Neural progenitor cell (in vitro differentiated cells): Measurements from ENCODE around the gene UPK3A. TPM values are rescaled to one million over a fixed set of nuclear protein-coding genes. Genes with fewer than 3 reads are reported as not detected.

Experiments
- DNase-seq: peaks from one replicate; pipeline ENCODE4 v3.0.0-alpha.2; 2016; ENCODE audit warnings: low spot score
- H2AFZ ChIP-seq: fragments of 200-600 bp; sonication (generic); replicated peaks from 2 replicates; pipeline ENCODE4 v1.6.1; 2016; ENCODE audit warnings: antibody characterized with exemption
- H3F3A ChIP-seq: fragments of 200-600 bp; sonication (generic); 2 replicates; pipeline ENCODE4 v1.6.1; 2016; ENCODE audit warnings: antibody characterized with exemption, low read depth
- H3K27ac ChIP-seq: fragments of 200-600 bp; sonication (generic); 2 replicates; pipeline ENCODE4 v1.5.1; 2016; ENCODE audit warnings: mild to moderate bottlenecking
- H3K27me3 ChIP-seq: fragments of 200-600 bp; sonication (generic); 2 replicates; pipeline ENCODE4 v1.6.1; 2016; ENCODE audit warnings: mild to moderate bottlenecking, moderate library complexity
- H3K36me3 ChIP-seq: fragments of 200-600 bp; sonication (generic); 2 replicates; pipeline ENCODE4 v1.5.1; 2016
- H3K4me1 ChIP-seq: fragments of 200-600 bp; sonication (generic); 2 replicates; pipeline ENCODE4 v1.6.1; 2016; ENCODE audit warnings: mixed run types
- H3K4me2 ChIP-seq: fragments of 200-600 bp; sonication (generic); 2 replicates; pipeline ENCODE4 v1.6.1; 2016
- H3K4me3 ChIP-seq: fragments of 200-600 bp; sonication (generic); 2 replicates; pipeline ENCODE4 v1.5.1; 2016
- H3K79me2 ChIP-seq: fragments of 200-600 bp; sonication (generic); 2 replicates; pipeline ENCODE4 v1.6.1; 2016; ENCODE audit warnings: low read depth
- H3K9ac ChIP-seq: fragments of 200-600 bp; sonication (generic); 2 replicates; pipeline ENCODE4 v1.6.1; 2016
- H3K9me3 ChIP-seq: fragments of 200-600 bp; sonication (generic); 2 replicates; pipeline ENCODE4 v1.5.1; 2016; ENCODE audit warnings: low read depth
- H4K20me1 ChIP-seq: fragments of 200-600 bp; sonication (generic); 2 replicates; pipeline ENCODE4 v1.6.1; 2016; ENCODE audit warnings: low read depth
- H3K27ac Mint-ChIP-seq: 3 replicates; pipeline ENCODE4 v1.8.0; 2021; ENCODE audit warnings: mixed read lengths
- H3K27me3 Mint-ChIP-seq: 2 replicates; pipeline ENCODE4 v1.8.0; 2022; ENCODE audit warnings: low read depth, mild to moderate bottlenecking, inconsistent platforms, moderate library complexity, mixed read lengths; ENCODE audit not compliant: insufficient read depth
- H3K36me3 Mint-ChIP-seq: 3 replicates; pipeline ENCODE4 v1.8.0; 2021; ENCODE audit warnings: mixed read lengths
- H3K4me1 Mint-ChIP-seq: 3 replicates; pipeline ENCODE4 v1.8.0; 2021; ENCODE audit warnings: mixed read lengths
- H3K4me3 Mint-ChIP-seq: 3 replicates; pipeline ENCODE4 v1.8.0; 2021; ENCODE audit warnings: mild to moderate bottlenecking, moderate library complexity, mixed read lengths
- H3K9me3 Mint-ChIP-seq: 3 replicates; pipeline ENCODE4 v1.8.0; 2020; ENCODE audit warnings: mixed read lengths
- CTCF ChIP-seq: fragments of 200-600 bp; sonication (generic); IDR thresholded peaks from 2 replicates; pipeline ENCODE4 v1.5.1; 2017; ENCODE audit warnings: antibody characterized with exemption, mild to moderate bottlenecking
- EZH2 ChIP-seq: fragments of 200-600 bp; sonication (generic); IDR thresholded peaks from 2 replicates; pipeline ENCODE4 v1.6.1; 2017; ENCODE audit warnings: antibody characterized with exemption, mild to moderate bottlenecking, moderate library complexity
- EZH2phosphoT487 ChIP-seq: fragments of 200-600 bp; sonication (generic); IDR thresholded peaks from 2 replicates; pipeline ENCODE4 v1.6.1; 2017; ENCODE audit warnings: antibody characterized with exemption
- total RNA-seq: library from RNA; depleted of rRNA; stranded (reverse); fragments of >200 nt; gene quantifications from 2 replicates; pipeline ENCODE4 v1.2.3, GENCODE V29; 2015; ENCODE audit warnings: low replicate concordance

UPK3A gene
- 0.50 TPM in 1 of 2 replicates, not detected in the other for total RNA-seq

DNA sequence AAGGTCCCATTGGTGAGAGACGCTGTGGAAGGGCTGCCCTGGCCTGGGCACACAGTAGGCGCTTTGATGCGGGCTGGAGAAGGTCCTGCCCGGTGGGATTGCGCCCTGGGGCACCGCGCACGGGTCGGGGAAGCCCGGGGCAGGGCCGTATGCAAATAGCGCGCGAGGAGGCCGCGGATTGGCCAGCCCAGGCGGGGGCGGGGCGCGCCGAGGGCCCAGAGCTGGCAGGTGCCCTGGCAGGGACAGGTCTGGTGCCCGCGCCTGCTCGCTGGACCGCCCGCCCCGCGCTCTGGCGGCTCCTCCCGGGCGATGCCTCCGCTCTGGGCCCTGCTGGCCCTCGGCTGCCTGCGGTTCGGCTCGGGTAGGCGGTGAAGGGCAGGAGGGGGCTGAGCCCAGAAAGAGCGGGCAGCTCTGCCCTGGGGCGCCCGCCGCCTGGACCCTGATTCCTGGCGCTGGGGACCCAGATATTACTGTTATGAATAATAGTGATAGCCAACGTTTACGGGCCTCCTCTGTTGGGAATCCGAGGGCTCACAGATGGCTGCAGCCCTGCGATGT, at the start of gene UPK3A:
Gene UPK3A (plus strand): TSS at position 245 of the 558 bp plus-strand sequence. CDS start 65 bp downstream, at position 310.
- peaks cover 16% of the 10 kb centered on the region for H3K4me1 Mint-ChIP-seq
- no peaks in the 10 kb centered on the region for H4K20me1 ChIP-seq
- H3K27ac Mint-ChIP-seq = no peak within 1 kb of the TSS
- no peaks in the 10 kb centered on the region for H3K9me3 Mint-ChIP-seq
- no peaks in the 10 kb centered on the region for H3K36me3 Mint-ChIP-seq
- peaks cover 52% of the 10 kb centered on the region for H3K27me3 ChIP-seq
- H3K4me3 ChIP-seq = peak within 1 kb of the TSS; percentile 67
- no peaks in the 10 kb centered on the region for H3K9me3 ChIP-seq
- peak within 1 kb of the TSS; percentile 98 for H2AFZ ChIP-seq
- no peak within 1 kb of the TSS for H3K9ac ChIP-seq
- H3K27me3 Mint-ChIP-seq = peaks cover 48% of the 10 kb centered on the region
- peaks cover 4% of the 10 kb centered on the region for H3F3A ChIP-seq
- H3K4me1 ChIP-seq = peaks cover 7% of the 10 kb centered on the region
- H3K27ac ChIP-seq = no peak within 1 kb of the TSS
- H3K4me2 ChIP-seq = peak within 1 kb of the TSS; percentile 98
- no peaks in the 10 kb centered on the region for H3K79me2 ChIP-seq
- H3K36me3 ChIP-seq = no peaks in the 10 kb centered on the region
- peak within 1 kb of the TSS; percentile 75 for H3K4me3 Mint-ChIP-seq
- peak; percentile 91 for DNase-seq
- TF ChIP-seq CTCF = no peak
- peak; percentile 35 for TF ChIP-seq EZH2phosphoT487
- peak; percentile 41 for TF ChIP-seq EZH2

DNA sequence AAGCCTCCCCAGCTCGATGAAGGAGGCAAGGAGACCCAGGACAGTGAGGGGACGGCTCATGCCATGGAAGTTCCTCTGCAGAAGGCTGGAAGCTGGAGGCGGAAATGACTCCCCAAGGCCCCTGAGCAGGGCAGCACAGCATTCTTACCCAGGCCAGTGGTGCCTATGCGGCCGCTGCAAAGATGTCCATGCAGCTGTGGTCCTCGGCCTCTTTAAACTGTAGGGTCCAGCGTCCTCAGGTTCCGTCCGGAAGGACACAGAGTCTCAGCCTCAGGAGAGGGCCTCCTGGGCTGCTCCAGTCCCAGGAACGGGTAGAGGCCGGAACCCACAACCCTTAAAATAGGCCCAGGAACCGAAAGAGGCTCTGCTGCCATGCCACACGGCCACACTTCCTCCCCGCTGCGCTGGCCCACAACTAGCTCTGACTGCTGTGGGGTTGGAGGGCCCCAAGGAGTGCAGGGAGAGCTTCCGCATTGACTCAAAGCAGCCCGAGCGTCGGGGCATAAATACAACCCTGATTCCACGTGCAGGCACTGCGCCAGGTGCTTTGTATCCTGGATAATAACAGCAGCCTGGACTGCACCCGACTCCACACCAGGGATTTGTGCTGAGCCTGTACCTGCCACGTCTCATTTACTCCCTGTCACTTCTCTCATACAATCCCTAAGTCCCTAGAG, 49.5 kb upstream of the UPK3A start:
- H3K4me1 ChIP-seq = peaks cover 17% of the 10 kb centered on the region
- no peaks in the 10 kb centered on the region for H3K9me3 Mint-ChIP-seq
- no peaks in the 10 kb centered on the region for H3K9me3 ChIP-seq
- peaks cover 59% of the 10 kb centered on the region for H4K20me1 ChIP-seq
- H3K4me1 Mint-ChIP-seq = peaks cover 29% of the 10 kb centered on the region
- H3K4me3 ChIP-seq = no peak overlapping the region
- H3K9ac ChIP-seq = no peak overlapping the region
- H3K36me3 ChIP-seq = no peaks in the 10 kb centered on the region
- no peaks in the 10 kb centered on the region for H3K36me3 Mint-ChIP-seq
- H3K27me3 ChIP-seq = peaks cover 8% of the 10 kb centered on the region
- no peaks in the 10 kb centered on the region for H3K79me2 ChIP-seq
- H3K27ac Mint-ChIP-seq = no peak overlapping the region
- peaks cover 16% of the 10 kb centered on the region for H3K27me3 Mint-ChIP-seq
- no peak overlapping the region for H2AFZ ChIP-seq
- peaks cover 8% of the 10 kb centered on the region for H3F3A ChIP-seq
- H3K27ac ChIP-seq = no peak overlapping the region
- DNase-seq = no peak
- no peak overlapping the region for H3K4me2 ChIP-seq
- TF ChIP-seq EZH2 (no peak), CTCF (no peak), EZH2phosphoT487 (no peak)
- H3K4me3 Mint-ChIP-seq = no peak overlapping the region

DNA sequence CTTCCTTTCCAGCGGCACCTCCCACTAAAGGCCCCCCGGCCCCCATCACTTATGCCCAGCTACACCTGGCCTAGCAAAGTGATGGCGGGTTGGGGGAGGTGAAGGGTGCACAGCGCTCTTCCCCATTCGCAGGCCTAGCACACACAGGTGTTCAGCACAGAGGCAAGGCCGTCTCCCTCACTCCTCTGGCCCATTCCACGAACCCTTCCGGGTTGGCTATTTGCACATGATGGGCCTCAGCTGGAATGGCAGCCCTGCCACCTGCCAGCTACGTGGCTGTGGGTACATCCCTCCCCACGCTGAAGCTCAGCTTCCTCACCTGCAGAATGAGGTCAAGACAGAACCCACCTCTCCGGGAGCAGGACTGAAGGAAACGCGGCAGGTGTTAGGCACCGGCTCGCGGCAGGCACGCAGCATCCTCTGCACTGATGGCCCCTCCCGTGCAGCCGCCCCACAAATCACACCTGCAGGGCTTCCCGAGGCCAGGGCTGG, 48.9 kb upstream of the UPK3A start:
- Histone ChIP-seq H4K20me1 (peaks cover 59% of the 10 kb centered on the region), H3K9me3 (no peaks in the 10 kb centered on the region), H2AFZ (no peak overlapping the region), H3K36me3 (no peaks in the 10 kb centered on the region), H3F3A (peaks cover 8% of the 10 kb centered on the region), H3K4me1 (peaks cover 17% of the 10 kb centered on the region), H3K27me3 (peaks cover 9% of the 10 kb centered on the region), H3K9ac (no peak overlapping the region), H3K4me2 (no peak overlapping the region), H3K4me3 (no peak overlapping the region), H3K79me2 (no peaks in the 10 kb centered on the region), H3K27ac (no peak overlapping the region)
- Mint-ChIP-seq H3K27me3 (peaks cover 17% of the 10 kb centered on the region), H3K27ac (no peak overlapping the region), H3K4me3 (no peak overlapping the region), H3K9me3 (no peaks in the 10 kb centered on the region), H3K4me1 (peaks cover 29% of the 10 kb centered on the region), H3K36me3 (no peaks in the 10 kb centered on the region)
- no peak for DNase-seq
- TF ChIP-seq EZH2phosphoT487 (no peak), CTCF (no peak), EZH2 (no peak)
